Gastrocnemius medialis (tissue), 4 donors: Measurements from ENCODE around the gene DRC7. TPM values are rescaled to one million over a fixed set of nuclear protein-coding genes. Genes with fewer than 3 reads are reported as not detected.

Source experiments
- ATAC-seq, 2 donors: fragments of 150-250 bp; one replicate each; pipeline ENCODE4 v1.9.1; 2016
- DNase-seq, 2 donors: peaks; one replicate each; pipeline ENCODE4 v3.0.0-alpha.2; 2019
- H3K27ac ChIP-seq, 4 donors: fragments of 200-600 bp; sonication (generic); 1 replicate in 1 of 4; 2 replicates in 3 of 4; pipeline ENCODE4 v1.5.1; 2016 to 2018; ENCODE audit warnings: mild to moderate bottlenecking in 2 of 4, moderate library complexity in 1 of 4
- H3K27me3 ChIP-seq, 3 donors: fragments of 200-600 bp; sonication (generic) in 2 of 3; 1 replicate in 1 of 3; 2 replicates in 2 of 3; pipeline versions ENCODE4 v1.5.1 to v1.6.0; 2016 to 2019; ENCODE audit warnings: mild to moderate bottlenecking in 1 of 3, moderate library complexity in 1 of 3
- H3K36me3 ChIP-seq, 2 donors: fragments of 200-600 bp; sonication (generic) in 1 of 2; one replicate each; pipeline ENCODE4 v1.5.1; 2017 to 2018
- H3K4me1 ChIP-seq, 2 donors: fragments of 200-600 bp; sonication (generic) in 1 of 2; one replicate each; pipeline ENCODE4 v1.5.1; 2016 to 2017; ENCODE audit warnings: mild to moderate bottlenecking in 2 of 2
- H3K4me3 ChIP-seq, 4 donors: fragments of 200-600 bp; sonication (generic) in 3 of 4; 1 replicate in 1 of 4; 2 replicates in 3 of 4; pipeline ENCODE4 v1.5.1; 2016 to 2019; ENCODE audit warnings: mild to moderate bottlenecking in 2 of 4
- H3K9me3 ChIP-seq, 3 donors: fragments of 200-600 bp; sonication (generic) in 2 of 3; 1 replicate in 1 of 3; 2 replicates in 2 of 3; pipeline ENCODE4 v1.5.1; 2016 to 2019
- POLR2A ChIP-seq, 2 donors: fragments of 450-650 bp; IDR thresholded peaks; one replicate each; pipeline ENCODE4 v1.6.1; 2017; ENCODE audit warnings: antibody characterized with exemption in 2 of 2, mild to moderate bottlenecking in 2 of 2, moderate library complexity in 2 of 2
- in situ Hi-C, 4 donors: fragments of 200-750 bp; cut with MboI; loops; one replicate each; pipeline versions ENCODE4 v1.15.0 to v1.8.0; 2017; ENCODE audit warnings: low sequenced_read_pairs in 4 of 4
- intact Hi-C: fragments of 100-400 bp; cut with DNase I; formaldehyde crosslinking; loops from one replicate; pipeline ENCODE4 v1.15.1; 2023; ENCODE audit warnings: low total_unique reads
- total RNA-seq, 4 donors: library from RNA; depleted of rRNA; stranded (reverse); fragments of >200 nt; gene quantifications; one replicate each; pipeline versions ENCODE4 v1.1.0 to v1.2.3, GENCODE V29; 2016
- TF ChIP-seq, protein P1 (sequence below), 5 experiments: fragments of 450-650 bp in 3 of 5; fragments of 200-600 bp in 2 of 5; sonication (generic) in 2 of 5; IDR thresholded peaks in 4 of 5; conservative IDR thresholded peaks in 1 of 5; 1 replicate in 4 of 5; 2 replicates in 1 of 5; pipeline ENCODE4 v1.5.1; 2016 to 2019; ENCODE audit warnings: antibody characterized with exemption in 5 of 5, mild to moderate bottlenecking in 3 of 5, moderate library complexity in 3 of 5

DRC7 gene
- total RNA-seq, 4 donors from 2014 or later: not detected

DNA sequence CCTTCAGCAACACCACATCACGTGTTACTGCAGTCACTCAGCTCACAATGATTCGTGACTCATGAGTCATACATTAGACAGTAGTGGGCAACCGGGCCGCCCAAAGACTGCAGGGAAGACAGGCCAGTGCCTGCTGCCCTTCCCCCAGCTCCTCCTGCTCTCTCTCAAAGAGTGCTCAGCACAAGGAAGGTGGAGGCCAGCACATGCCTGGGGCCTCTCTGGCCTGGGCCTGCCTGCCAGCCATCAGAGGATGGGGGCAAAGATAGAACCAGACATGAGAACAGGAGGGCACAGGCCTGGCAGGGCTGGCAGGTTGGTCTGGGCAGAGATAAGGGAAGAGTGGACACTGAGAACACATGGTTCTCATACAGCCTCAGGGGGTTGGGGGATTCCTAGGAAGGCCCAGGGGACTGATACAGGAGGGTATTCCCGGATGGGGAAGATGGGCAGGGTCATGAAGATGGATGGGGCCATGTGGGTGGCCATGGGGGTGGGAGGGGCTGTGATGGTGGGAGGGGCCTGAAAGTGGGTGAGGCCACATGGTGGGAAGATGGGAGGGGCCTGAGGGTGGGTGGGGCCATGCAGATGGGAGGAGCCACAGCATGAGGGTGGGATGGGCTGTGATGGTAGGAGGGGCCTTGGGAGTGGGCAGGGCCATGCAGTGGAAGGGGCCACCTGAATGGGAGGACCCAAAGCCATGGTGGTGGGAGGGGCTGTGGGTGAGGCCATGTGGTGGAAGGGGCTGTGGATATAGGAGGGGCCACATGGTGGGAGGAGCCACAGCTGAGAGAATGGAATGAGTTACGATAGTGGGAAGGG is 69.9 kb downstream of the DRC7 start:
- in situ Hi-C loops (loop anchor here in 1 of 4 donors (25.0 kb wide), 1 partner anchor 248 kb away; the partner anchor contains the start of genes USB1 and ZNF319), intact Hi-C loops (no loop called here)
- peak in 1 of 2 donors; percentile 27 for ATAC-seq
- TF ChIP-seq, protein P1, sequence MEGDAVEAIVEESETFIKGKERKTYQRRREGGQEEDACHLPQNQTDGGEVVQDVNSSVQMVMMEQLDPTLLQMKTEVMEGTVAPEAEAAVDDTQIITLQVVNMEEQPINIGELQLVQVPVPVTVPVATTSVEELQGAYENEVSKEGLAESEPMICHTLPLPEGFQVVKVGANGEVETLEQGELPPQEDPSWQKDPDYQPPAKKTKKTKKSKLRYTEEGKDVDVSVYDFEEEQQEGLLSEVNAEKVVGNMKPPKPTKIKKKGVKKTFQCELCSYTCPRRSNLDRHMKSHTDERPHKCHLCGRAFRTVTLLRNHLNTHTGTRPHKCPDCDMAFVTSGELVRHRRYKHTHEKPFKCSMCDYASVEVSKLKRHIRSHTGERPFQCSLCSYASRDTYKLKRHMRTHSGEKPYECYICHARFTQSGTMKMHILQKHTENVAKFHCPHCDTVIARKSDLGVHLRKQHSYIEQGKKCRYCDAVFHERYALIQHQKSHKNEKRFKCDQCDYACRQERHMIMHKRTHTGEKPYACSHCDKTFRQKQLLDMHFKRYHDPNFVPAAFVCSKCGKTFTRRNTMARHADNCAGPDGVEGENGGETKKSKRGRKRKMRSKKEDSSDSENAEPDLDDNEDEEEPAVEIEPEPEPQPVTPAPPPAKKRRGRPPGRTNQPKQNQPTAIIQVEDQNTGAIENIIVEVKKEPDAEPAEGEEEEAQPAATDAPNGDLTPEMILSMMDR (IDR thresholded peaks at IDR 0.05 in 4 of 5, conservative IDR thresholded peaks at IDR 0.05 in 1 of 5): no peak
- TF ChIP-seq POLR2A (IDR thresholded peaks at IDR 0.05): no peak
- H3K27ac ChIP-seq: peak overlapping the region in 1 of 4 donors; percentile 41
- no peaks in the 10 kb centered on the region for H3K27me3 ChIP-seq
- no peaks in the 10 kb centered on the region for H3K36me3 ChIP-seq
- no peak for DNase-seq
- H3K4me3 ChIP-seq: no peak overlapping the region
- H3K4me1 ChIP-seq: no peaks in the 10 kb centered on the region
- H3K9me3 ChIP-seq: no peaks in the 10 kb centered on the region

DNA sequence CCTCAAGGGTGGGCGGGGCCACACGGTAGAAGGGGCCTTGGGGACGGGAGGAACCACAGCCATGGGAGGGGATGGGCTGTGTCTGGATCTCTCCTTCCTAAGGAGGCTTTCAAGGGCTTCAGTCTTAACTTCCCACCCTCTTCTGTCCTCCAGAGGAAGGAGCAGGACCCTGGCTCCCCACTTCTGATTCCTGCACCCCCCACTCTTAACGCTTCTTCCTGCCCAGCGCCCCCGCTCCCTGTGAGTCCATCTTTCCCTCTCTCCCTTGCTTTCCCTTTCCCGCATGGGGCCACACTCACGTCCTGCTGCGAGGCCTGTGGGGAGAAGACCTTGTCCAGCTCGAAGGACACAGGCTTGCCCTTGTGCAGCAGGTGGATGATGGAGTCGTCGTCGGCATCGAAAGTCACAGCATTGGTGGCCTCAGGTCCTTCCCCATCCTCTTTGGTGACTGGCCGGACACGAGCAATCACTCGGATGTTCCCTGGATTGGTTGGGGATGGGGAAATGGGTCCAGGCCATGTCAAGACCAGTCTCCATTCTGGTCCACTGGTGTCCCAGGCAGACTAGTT is 70.6 kb downstream of the DRC7 start:
- H3K9me3 ChIP-seq: no peaks in the 10 kb centered on the region
- DNase-seq (no peak), ATAC-seq (no peak)
- TF ChIP-seq, protein P1 (IDR thresholded peaks at IDR 0.05 in 4 of 5, conservative IDR thresholded peaks at IDR 0.05 in 1 of 5): no peak
- no peak for TF ChIP-seq POLR2A (IDR thresholded peaks at IDR 0.05)
- in situ Hi-C loops (loop anchor here in 1 of 4 donors (25.0 kb wide), 1 partner anchor 247 kb away; the partner anchor contains the start of genes USB1 and ZNF319), intact Hi-C loops (no loop called here)
- H3K4me1 ChIP-seq: no peaks in the 10 kb centered on the region
- no peak overlapping the region for H3K4me3 ChIP-seq
- H3K27me3 ChIP-seq: no peaks in the 10 kb centered on the region
- no peak overlapping the region for H3K27ac ChIP-seq
- no peaks in the 10 kb centered on the region for H3K36me3 ChIP-seq

DNA sequence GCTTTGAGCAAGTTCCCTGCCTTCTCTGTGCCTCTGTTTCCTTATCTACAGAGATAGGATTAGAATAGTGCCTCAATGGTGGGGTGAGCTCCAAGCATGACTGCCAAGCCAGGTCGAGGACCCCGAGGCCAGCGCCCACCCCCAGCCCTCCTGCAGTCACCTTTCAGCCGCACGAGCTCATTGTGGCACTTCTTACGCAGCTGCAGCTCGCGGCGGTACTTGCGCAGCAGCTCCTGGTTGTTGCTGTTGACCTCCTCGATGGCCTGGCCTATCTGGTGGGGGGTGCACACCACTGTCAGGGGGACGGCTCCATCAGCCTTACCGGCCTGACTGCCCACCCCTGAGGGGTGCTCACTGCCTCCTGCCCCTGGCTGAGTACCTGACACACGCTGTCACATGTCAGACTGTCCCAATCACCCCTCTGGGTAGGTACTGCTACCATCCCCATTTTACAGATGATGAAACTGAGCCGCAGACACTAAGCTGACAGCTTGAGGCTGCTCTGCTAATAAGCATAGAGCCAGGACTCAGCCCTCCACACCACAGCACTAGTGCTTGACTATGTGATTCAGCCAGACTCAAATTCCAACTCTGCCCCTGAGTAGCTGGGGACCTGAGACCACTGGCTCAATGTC is 72.2 kb downstream of the DRC7 start:
- DNase-seq: no peak
- H3K27ac ChIP-seq: no peak overlapping the region
- in situ Hi-C loops (loop anchor here in 1 of 4 donors (25.0 kb wide), 1 partner anchor 245 kb away; the partner anchor contains the start of genes USB1 and ZNF319), intact Hi-C loops (no loop called here)
- no peak for TF ChIP-seq POLR2A (IDR thresholded peaks at IDR 0.05)
- TF ChIP-seq, protein P1 (IDR thresholded peaks at IDR 0.05 in 4 of 5, conservative IDR thresholded peaks at IDR 0.05 in 1 of 5): no peak
- no peaks in the 10 kb centered on the region for H3K4me1 ChIP-seq
- no peaks in the 10 kb centered on the region for H3K27me3 ChIP-seq
- no peaks in the 10 kb centered on the region for H3K9me3 ChIP-seq
- H3K36me3 ChIP-seq: no peaks in the 10 kb centered on the region
- ATAC-seq: no peak
- H3K4me3 ChIP-seq: no peak overlapping the region

GRCh38 chr16:57769541-57770145 is 75.0 kb downstream of the DRC7 start:
- H3K4me3 ChIP-seq: no peak overlapping the region
- in situ Hi-C loops (loop anchor here in 3 of 4 donors (5.0 to 25.0 kb wide), 3 partner anchors 93 to 243 kb away; partner anchors contain the start of genes USB1 (in 1 of the 3) and ZNF319 (in 1 of the 3)), intact Hi-C loops (no loop called here)
- no peak for DNase-seq
- no peaks in the 10 kb centered on the region for H3K4me1 ChIP-seq
- H3K36me3 ChIP-seq: no peaks in the 10 kb centered on the region
- H3K27me3 ChIP-seq: no peaks in the 10 kb centered on the region
- H3K9me3 ChIP-seq: no peaks in the 10 kb centered on the region
- TF ChIP-seq, protein P1 (IDR thresholded peaks at IDR 0.05 in 4 of 5, conservative IDR thresholded peaks at IDR 0.05 in 1 of 5): no peak
- TF ChIP-seq POLR2A (IDR thresholded peaks at IDR 0.05): no peak
- no peak overlapping the region for H3K27ac ChIP-seq
- no peak for ATAC-seq
